Mammary epithelial cell (primary cell): ENCODE data around the gene L3MBTL3.

Experiments used
- EZH2 ChIP-seq: IDR thresholded peaks from 2 replicates; pipeline ENCODE4 v1.6.1; 2012; ENCODE audit warnings: low read length, inconsistent platforms, borderline replicate concordance
- TF ChIP-seq, protein P1 (sequence below), 2 donors: IDR thresholded peaks in 1 of 2; conservative IDR thresholded peaks in 1 of 2; 2 replicates each; pipeline ENCODE4 v1.5.1; 2011 to 2012; ENCODE audit warnings: inconsistent platforms in 2 of 2, low read length in 2 of 2, mild to moderate bottlenecking in 2 of 2, control low read depth in 1 of 2, low read depth in 1 of 2; ENCODE audit not compliant: insufficient read depth in 1 of 2; ENCODE audit errors: extremely low read depth in 1 of 2

GRCh38 chr6:130176378-130176777 is 158.0 kb downstream of the L3MBTL3 start:
- TF ChIP-seq, protein P1, sequence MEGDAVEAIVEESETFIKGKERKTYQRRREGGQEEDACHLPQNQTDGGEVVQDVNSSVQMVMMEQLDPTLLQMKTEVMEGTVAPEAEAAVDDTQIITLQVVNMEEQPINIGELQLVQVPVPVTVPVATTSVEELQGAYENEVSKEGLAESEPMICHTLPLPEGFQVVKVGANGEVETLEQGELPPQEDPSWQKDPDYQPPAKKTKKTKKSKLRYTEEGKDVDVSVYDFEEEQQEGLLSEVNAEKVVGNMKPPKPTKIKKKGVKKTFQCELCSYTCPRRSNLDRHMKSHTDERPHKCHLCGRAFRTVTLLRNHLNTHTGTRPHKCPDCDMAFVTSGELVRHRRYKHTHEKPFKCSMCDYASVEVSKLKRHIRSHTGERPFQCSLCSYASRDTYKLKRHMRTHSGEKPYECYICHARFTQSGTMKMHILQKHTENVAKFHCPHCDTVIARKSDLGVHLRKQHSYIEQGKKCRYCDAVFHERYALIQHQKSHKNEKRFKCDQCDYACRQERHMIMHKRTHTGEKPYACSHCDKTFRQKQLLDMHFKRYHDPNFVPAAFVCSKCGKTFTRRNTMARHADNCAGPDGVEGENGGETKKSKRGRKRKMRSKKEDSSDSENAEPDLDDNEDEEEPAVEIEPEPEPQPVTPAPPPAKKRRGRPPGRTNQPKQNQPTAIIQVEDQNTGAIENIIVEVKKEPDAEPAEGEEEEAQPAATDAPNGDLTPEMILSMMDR (conservative IDR thresholded peaks at IDR 0.05 in 1 of 2, IDR thresholded peaks at IDR 0.05 in 1 of 2; ENCODE audit: extremely low read depth in 1 of 2, insufficient read depth in 1 of 2, low read depth in 1 of 2, low read length in 2 of 2), result no peak
- no peak for TF ChIP-seq EZH2
